ENCODE results near the gene FAM237B. TPM values are rescaled to one million over a fixed set of nuclear protein-coding genes. Genes with fewer than 3 reads are reported as not detected.

The FAM237B gene
- total and polyA plus RNA-seq, 2 of the 8 experiments (the other 6 are each of a cell fraction or from before 2014, with no cell fraction given), result not detected

- WGBS, 2 experiments (ENCODE audit: extremely low coverage in 1 of 2, insufficient coverage in 1 of 2, insufficient read length in 1 of 2, insufficient replicate concordance in 2 of 2, low coverage in 1 of 2, low lambda C conversion rate in 2 of 2, missing lambda C conversion rate in 1 of 2), result 71% methylated on average over 5 of the region's 5 CpGs; no CpG with 5 or more reads in 1 of the 2 experiments
- no peak overlapping the region for H3K23ac ChIP-seq (ENCODE audit: insufficient read length)
- no peak overlapping the region for H3K18ac ChIP-seq (ENCODE audit: extremely low read depth, low read length)
- H3K14ac ChIP-seq (ENCODE audit: insufficient read length), result no peak overlapping the region
- POLR2A ChIA-PET (ENCODE audit: partially characterized antibody), result interaction anchor here (0.8 kb wide), 1 partner anchor 12 kb away, joined by 3 read pairs; no protein-coding TSS in a partner anchor
- H2AFZ ChIP-seq (ENCODE audit: low read length), result no peak overlapping the region
- no peaks in the 10 kb centered on the region for H3K9me3 ChIP-seq (ENCODE audit: insufficient read depth in 2 of 2, low read depth in 1 of 2, low read length in 1 of 2)
- no peaks in the 10 kb centered on the region for H4K20me1 ChIP-seq (replicated peaks in 1 of 2; ENCODE audit: control insufficient read depth in 1 of 2, insufficient read depth in 2 of 2, low read length in 2 of 2)
- H2BK20ac ChIP-seq (ENCODE audit: low read length), result no peak overlapping the region
- no peak overlapping the region for H3K4ac ChIP-seq (replicated peaks; ENCODE audit: insufficient read length, low read depth, low read length)
- H2AK5ac ChIP-seq (ENCODE audit: low read depth, low read length), result no peak overlapping the region
- H2BK12ac ChIP-seq (ENCODE audit: low read depth, low read length), result no peak overlapping the region
- no peak overlapping the region for H4K91ac ChIP-seq (replicated peaks; ENCODE audit: insufficient read length, low read length)
- no peaks in the 10 kb centered on the region for H3K79me1 ChIP-seq (ENCODE audit: low read depth, low read length)
- CTCF ChIA-PET (ENCODE audit: partially characterized antibody), result interaction anchor here (0.5 to 1.5 kb wide), 3 partner anchors 13 to 102 kb away, joined by 3 to 4 read pairs (median 3); no protein-coding TSS in a partner anchor
- H4K5ac ChIP-seq (ENCODE audit: insufficient read length, low read depth, low read length), result no peak overlapping the region
- H3K4me2 ChIP-seq (ENCODE audit: insufficient read depth in 1 of 2, low read depth in 2 of 2, low read length in 2 of 2), result no peak overlapping the region
- H3K9ac ChIP-seq (replicated peaks in 1 of 4; ENCODE audit: extremely low read depth in 1 of 4, low read depth in 3 of 4, low read length in 3 of 4), result no peak overlapping the region
- H2BK120ac ChIP-seq (replicated peaks; ENCODE audit: low read depth, low read length), result no peak overlapping the region
- no peak overlapping the region for H4K8ac ChIP-seq (ENCODE audit: extremely low read depth, insufficient read depth, low read length)
- no peaks in the 10 kb centered on the region for H3K4me1 ChIP-seq (replicated peaks in 1 of 4; ENCODE audit: control insufficient read depth in 3 of 4, insufficient read depth in 4 of 4, low read length in 3 of 4)
- DNase-seq (ENCODE audit: low read depth in 1 of 2, low spot score in 2 of 2) (no peak), FAIRE-seq (no peak)
- no peak for TF ChIP-seq RBBP5 (IDR thresholded peaks at IDR 0.05; ENCODE audit: borderline replicate concordance, low read depth, low read length)
- no peak for TF ChIP-seq SP1 (IDR thresholded peaks at IDR 0.05; ENCODE audit: low read depth, low read length)
- TF ChIP-seq POLR2A (IDR thresholded peaks at IDR 0.05; ENCODE audit: control extremely low read depth in 1 of 2, low read depth in 2 of 2, low read length in 2 of 2), result no peak
- TF ChIP-seq BCL11A (IDR thresholded peaks at IDR 0.05; ENCODE audit: low read depth in 2 of 2, low read length in 2 of 2), result no peak
- no peak for TF ChIP-seq KDM1A (IDR thresholded peaks at IDR 0.05; ENCODE audit: borderline replicate concordance, low read length)
- TF ChIP-seq SUZ12 (IDR thresholded peaks at IDR 0.05; ENCODE audit: low read length), result no peak
- TF ChIP-seq CBX8 (IDR thresholded peaks at IDR 0.05; ENCODE audit: borderline replicate concordance, low read depth, low read length), result no peak
- no peak for TF ChIP-seq CTBP2 (IDR thresholded peaks at IDR 0.05; ENCODE audit: borderline replicate concordance, insufficient read depth, insufficient read length, low read length)
- no peak for TF ChIP-seq SAP30 (IDR thresholded peaks at IDR 0.05; ENCODE audit: insufficient read depth, insufficient replicate concordance, low read length)
- TF ChIP-seq NRF1 (IDR thresholded peaks at IDR 0.05; ENCODE audit: low read depth, low read length), result no peak
- no peaks in the 10 kb centered on the region for H3K27me3 ChIP-seq (replicated peaks in 1 of 4; ENCODE audit: control insufficient read depth in 3 of 4, extremely low read depth in 1 of 4, insufficient read depth in 3 of 4, low read length in 3 of 4)
- no peak overlapping the region for H3K4me3 ChIP-seq (ENCODE audit: extremely low read depth in 1 of 4, insufficient read depth in 2 of 4, low read depth in 3 of 4, low read length in 4 of 4)
- H3K56ac ChIP-seq (replicated peaks; ENCODE audit: insufficient read length, low read depth, low read length), result no peak overlapping the region
- no peaks in the 10 kb centered on the region for H3K23me2 ChIP-seq (ENCODE audit: low read depth, low read length)
- no peak overlapping the region for H2BK5ac ChIP-seq (ENCODE audit: low read depth, low read length)
- no peaks in the 10 kb centered on the region for H3K79me2 ChIP-seq (ENCODE audit: control insufficient read depth in 1 of 2, insufficient read depth in 2 of 2, low read length in 2 of 2)
- no peak overlapping the region for H2BK15ac ChIP-seq (ENCODE audit: low read length)
- H3K36me3 ChIP-seq (ENCODE audit: control insufficient read depth in 2 of 4, insufficient read depth in 4 of 4, low read length in 3 of 4), result no peaks in the 10 kb centered on the region
- H3K27ac ChIP-seq (ENCODE audit: low read depth, low read length), result no peak overlapping the region
Measured at GRCh38 chr7:90276033-90276728, 44.9 kb downstream of the FAM237B start.
